ENCODE results near the gene RARG.

DNA sequence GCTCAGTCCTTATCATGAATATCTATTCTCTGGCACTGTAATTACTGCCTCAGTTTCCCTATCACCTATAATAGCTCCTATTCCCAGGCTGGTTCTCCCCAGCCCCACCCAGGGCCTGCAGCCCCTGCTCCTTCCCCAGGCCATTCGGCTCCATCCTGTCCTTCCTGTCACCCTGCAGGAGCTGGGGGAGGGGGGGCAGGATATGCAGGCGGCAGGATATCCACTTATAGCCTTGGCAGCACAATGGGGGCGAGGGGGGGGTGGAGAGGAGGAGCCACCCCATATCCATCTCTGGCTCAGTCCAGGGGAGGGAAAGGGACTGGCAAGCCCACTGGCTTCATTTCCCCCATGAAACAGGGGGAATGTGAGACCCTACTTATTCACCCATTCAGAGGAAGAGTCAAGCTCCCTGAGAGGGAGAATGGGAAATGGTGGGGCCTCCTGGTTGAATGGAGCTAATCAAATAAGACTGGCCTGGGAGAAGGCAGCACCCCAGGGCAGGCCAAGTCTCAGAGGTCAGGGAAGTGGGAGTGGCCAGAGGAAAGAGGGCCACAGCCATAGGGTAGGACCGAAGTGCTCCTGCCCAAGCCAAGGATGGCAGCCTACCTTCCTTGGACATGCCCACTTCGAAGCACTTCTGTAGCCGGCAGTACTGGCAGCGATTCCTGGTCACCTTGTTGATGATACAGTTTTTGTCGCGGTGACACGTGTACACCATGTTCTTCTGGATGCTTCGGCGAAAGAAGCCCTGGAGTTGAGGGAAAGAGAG is 17.1 kb downstream of the RARG start:
- TF ChIP-seq, protein P1, sequence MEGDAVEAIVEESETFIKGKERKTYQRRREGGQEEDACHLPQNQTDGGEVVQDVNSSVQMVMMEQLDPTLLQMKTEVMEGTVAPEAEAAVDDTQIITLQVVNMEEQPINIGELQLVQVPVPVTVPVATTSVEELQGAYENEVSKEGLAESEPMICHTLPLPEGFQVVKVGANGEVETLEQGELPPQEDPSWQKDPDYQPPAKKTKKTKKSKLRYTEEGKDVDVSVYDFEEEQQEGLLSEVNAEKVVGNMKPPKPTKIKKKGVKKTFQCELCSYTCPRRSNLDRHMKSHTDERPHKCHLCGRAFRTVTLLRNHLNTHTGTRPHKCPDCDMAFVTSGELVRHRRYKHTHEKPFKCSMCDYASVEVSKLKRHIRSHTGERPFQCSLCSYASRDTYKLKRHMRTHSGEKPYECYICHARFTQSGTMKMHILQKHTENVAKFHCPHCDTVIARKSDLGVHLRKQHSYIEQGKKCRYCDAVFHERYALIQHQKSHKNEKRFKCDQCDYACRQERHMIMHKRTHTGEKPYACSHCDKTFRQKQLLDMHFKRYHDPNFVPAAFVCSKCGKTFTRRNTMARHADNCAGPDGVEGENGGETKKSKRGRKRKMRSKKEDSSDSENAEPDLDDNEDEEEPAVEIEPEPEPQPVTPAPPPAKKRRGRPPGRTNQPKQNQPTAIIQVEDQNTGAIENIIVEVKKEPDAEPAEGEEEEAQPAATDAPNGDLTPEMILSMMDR (conservative IDR thresholded peaks at IDR 0.05; ENCODE audit: low read depth, low read length): no peak
- TF ChIP-seq, protein P2, sequence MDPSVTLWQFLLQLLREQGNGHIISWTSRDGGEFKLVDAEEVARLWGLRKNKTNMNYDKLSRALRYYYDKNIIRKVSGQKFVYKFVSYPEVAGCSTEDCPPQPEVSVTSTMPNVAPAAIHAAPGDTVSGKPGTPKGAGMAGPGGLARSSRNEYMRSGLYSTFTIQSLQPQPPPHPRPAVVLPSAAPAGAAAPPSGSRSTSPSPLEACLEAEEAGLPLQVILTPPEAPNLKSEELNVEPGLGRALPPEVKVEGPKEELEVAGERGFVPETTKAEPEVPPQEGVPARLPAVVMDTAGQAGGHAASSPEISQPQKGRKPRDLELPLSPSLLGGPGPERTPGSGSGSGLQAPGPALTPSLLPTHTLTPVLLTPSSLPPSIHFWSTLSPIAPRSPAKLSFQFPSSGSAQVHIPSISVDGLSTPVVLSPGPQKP (IDR thresholded peaks at IDR 0.05; ENCODE audit: borderline replicate concordance, low read depth, low read length): no peak
- TF ChIP-seq, protein P3, sequence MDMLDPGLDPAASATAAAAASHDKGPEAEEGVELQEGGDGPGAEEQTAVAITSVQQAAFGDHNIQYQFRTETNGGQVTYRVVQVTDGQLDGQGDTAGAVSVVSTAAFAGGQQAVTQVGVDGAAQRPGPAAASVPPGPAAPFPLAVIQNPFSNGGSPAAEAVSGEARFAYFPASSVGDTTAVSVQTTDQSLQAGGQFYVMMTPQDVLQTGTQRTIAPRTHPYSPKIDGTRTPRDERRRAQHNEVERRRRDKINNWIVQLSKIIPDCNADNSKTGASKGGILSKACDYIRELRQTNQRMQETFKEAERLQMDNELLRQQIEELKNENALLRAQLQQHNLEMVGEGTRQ (IDR thresholded peaks at IDR 0.05; ENCODE audit: low read depth, low read length): no peak
